Measurements from ENCODE around the gene HTR1E. TPM values are rescaled to one million over a fixed set of nuclear protein-coding genes. Genes with fewer than 3 reads are reported as not detected.
A peak's percentile ranks its signal among the peaks of the same experiment; 100 is the strongest.

Gene HTR1E
- total and polyA plus RNA-seq, 4 experiments from 2014 or later: not detected

GRCh38 chr6:86934365-86934764, 3.0 kb upstream of the HTR1E start:
- Mint-ChIP-seq H3K36me3 (no peaks in the 10 kb centered on the region), H3K4me1 (no peaks in the 10 kb centered on the region), H3K4me3 (no peak overlapping the region), H3K9me3 (peaks cover 0 to 3% (median 0%) of the 10 kb centered on the region in 8 donors), H3K27me3 (peaks cover 17 to 21% of the 10 kb centered on the region in 2 donors), H3K27ac (no peak overlapping the region)
- DNase-seq: no peak
- H3K36me3 ChIP-seq (ENCODE audit: insufficient read depth, low read length): no peaks in the 10 kb centered on the region
- H3K9me3 ChIP-seq (ENCODE audit: control insufficient read depth in 1 of 2, low read length in 2 of 2): no peaks in the 10 kb centered on the region
- peaks cover 14% of the 10 kb centered on the region for H3K27me3 ChIP-seq (ENCODE audit: insufficient read depth, low read length)
- no peak overlapping the region for H3K4me3 ChIP-seq (ENCODE audit: low read length in 2 of 2)
- H3K4me1 ChIP-seq (ENCODE audit: insufficient read depth, low read length): no peaks in the 10 kb centered on the region
- POLR2A ChIA-PET (ENCODE audit: partially characterized antibody): no interaction called here
- intact Hi-C loops (cut with micrococcal nuclease): no loop called here
- H3K27ac ChIP-seq (ENCODE audit: low read depth, low read length): no peak overlapping the region
- CTCF ChIA-PET (ENCODE audit: partially characterized antibody): no interaction called here

GRCh38 chr6:86936834-86937218, 502 bp upstream of the HTR1E start:
- POLR2A ChIA-PET (ENCODE audit: partially characterized antibody): no interaction called here
- peaks cover 21 to 26% of the 10 kb centered on the region in 2 donors for H3K27me3 Mint-ChIP-seq
- CTCF ChIA-PET (ENCODE audit: partially characterized antibody): no interaction called here
- Histone ChIP-seq H3K36me3 (ENCODE audit: insufficient read depth, low read length) (no peaks in the 10 kb centered on the region), H3K4me3 (ENCODE audit: low read length in 2 of 2) (no peak overlapping the region), H3K27ac (ENCODE audit: low read depth, low read length) (no peak overlapping the region), H3K9me3 (ENCODE audit: control insufficient read depth in 1 of 2, low read length in 2 of 2) (no peaks in the 10 kb centered on the region), H3K27me3 (ENCODE audit: insufficient read depth, low read length) (peaks cover 14% of the 10 kb centered on the region), H3K4me1 (ENCODE audit: insufficient read depth, low read length) (no peaks in the 10 kb centered on the region)
- intact Hi-C loops (cut with micrococcal nuclease): no loop called here
- H3K4me3 Mint-ChIP-seq: no peak overlapping the region
- peak in 1 of 5 donors; percentile 36 for DNase-seq
- H3K9me3 Mint-ChIP-seq: peaks cover 0 to 6% (median 0%) of the 10 kb centered on the region in 8 donors
- no peaks in the 10 kb centered on the region for H3K36me3 Mint-ChIP-seq
- H3K4me1 Mint-ChIP-seq: no peaks in the 10 kb centered on the region
- H3K27ac Mint-ChIP-seq: no peak overlapping the region

DNA sequence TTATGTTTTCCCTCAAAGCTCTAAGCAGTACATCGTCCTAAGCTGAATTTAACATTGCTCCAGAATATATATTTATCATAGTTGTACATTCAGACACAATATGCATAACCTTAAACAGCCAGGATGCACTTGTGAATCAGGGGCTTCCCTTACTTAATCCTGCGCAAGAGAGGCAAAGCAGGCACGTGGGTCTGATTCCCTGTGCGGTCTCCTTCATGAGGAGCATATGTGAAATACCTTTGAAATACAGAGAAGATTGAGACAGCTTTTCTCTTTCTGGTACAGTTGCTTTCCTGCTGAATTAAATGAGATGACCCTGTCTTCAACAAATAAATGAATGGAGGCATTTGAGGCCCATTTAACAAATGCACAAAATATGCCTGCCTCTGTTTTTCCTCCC, 1.5 kb downstream of the HTR1E start:
- no peaks in the 10 kb centered on the region for H3K4me1 Mint-ChIP-seq
- Histone ChIP-seq H3K36me3 (ENCODE audit: insufficient read depth, low read length) (no peaks in the 10 kb centered on the region), H3K27ac (ENCODE audit: low read depth, low read length) (no peak overlapping the region), H3K9me3 (ENCODE audit: control insufficient read depth in 1 of 2, low read length in 2 of 2) (no peaks in the 10 kb centered on the region), H3K27me3 (ENCODE audit: insufficient read depth, low read length) (peaks cover 14% of the 10 kb centered on the region), H3K4me3 (ENCODE audit: low read length in 2 of 2) (no peak overlapping the region), H3K4me1 (ENCODE audit: insufficient read depth, low read length) (no peaks in the 10 kb centered on the region)
- peaks cover 0 to 6% (median 0%) of the 10 kb centered on the region in 8 donors for H3K9me3 Mint-ChIP-seq
- H3K4me3 Mint-ChIP-seq: no peak overlapping the region
- POLR2A ChIA-PET (ENCODE audit: partially characterized antibody): no interaction called here
- H3K36me3 Mint-ChIP-seq: no peaks in the 10 kb centered on the region
- no peak for DNase-seq
- CTCF ChIA-PET (ENCODE audit: partially characterized antibody): no interaction called here
- H3K27me3 Mint-ChIP-seq: peaks cover 20 to 26% of the 10 kb centered on the region in 2 donors
- intact Hi-C loops (cut with micrococcal nuclease): no loop called here
- no peak overlapping the region for H3K27ac Mint-ChIP-seq

DNA sequence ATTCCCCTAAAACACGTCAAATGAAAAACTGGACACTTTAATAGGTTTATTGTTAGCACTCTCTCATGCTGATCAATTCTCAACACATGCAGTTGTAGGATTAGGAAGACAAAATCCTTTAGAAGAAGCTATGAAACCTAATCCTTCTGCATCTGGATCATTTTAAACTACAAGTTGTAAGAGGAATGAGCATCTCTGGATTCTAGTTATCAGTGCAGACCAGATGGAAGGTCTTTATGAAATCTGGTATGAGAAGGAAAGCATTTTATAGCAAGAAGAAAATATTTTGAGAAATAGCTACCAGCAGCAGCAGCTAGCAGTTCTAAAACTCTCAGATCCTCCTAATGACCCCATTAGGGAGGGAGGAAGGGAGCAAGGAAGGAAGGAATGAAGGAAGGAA, 4.1 kb downstream of the HTR1E start:
- H3K4me3 Mint-ChIP-seq: no peak overlapping the region
- no peaks in the 10 kb centered on the region for H3K36me3 Mint-ChIP-seq
- no peak overlapping the region for H3K4me3 ChIP-seq (ENCODE audit: low read length in 2 of 2)
- no peak overlapping the region for H3K27ac Mint-ChIP-seq
- H3K9me3 ChIP-seq (ENCODE audit: control insufficient read depth in 1 of 2, low read length in 2 of 2): no peaks in the 10 kb centered on the region
- H3K4me1 ChIP-seq (ENCODE audit: insufficient read depth, low read length): no peaks in the 10 kb centered on the region
- H3K36me3 ChIP-seq (ENCODE audit: insufficient read depth, low read length): no peaks in the 10 kb centered on the region
- peaks cover 0 to 6% (median 0%) of the 10 kb centered on the region in 8 donors for H3K9me3 Mint-ChIP-seq
- H3K27ac ChIP-seq (ENCODE audit: low read depth, low read length): no peak overlapping the region
- DNase-seq: no peak
- no peaks in the 10 kb centered on the region for H3K4me1 Mint-ChIP-seq
- H3K27me3 ChIP-seq (ENCODE audit: insufficient read depth, low read length): peaks cover 7% of the 10 kb centered on the region
- H3K27me3 Mint-ChIP-seq: peaks cover 15 to 16% of the 10 kb centered on the region in 2 donors
- CTCF ChIA-PET (ENCODE audit: partially characterized antibody): interaction anchor here (1.3 kb wide), 1 partner anchor 10 kb away, joined by 3 read pairs; no protein-coding TSS in a partner anchor
- intact Hi-C loops (cut with micrococcal nuclease): no loop called here
- POLR2A ChIA-PET (ENCODE audit: partially characterized antibody): no interaction called here

DNA sequence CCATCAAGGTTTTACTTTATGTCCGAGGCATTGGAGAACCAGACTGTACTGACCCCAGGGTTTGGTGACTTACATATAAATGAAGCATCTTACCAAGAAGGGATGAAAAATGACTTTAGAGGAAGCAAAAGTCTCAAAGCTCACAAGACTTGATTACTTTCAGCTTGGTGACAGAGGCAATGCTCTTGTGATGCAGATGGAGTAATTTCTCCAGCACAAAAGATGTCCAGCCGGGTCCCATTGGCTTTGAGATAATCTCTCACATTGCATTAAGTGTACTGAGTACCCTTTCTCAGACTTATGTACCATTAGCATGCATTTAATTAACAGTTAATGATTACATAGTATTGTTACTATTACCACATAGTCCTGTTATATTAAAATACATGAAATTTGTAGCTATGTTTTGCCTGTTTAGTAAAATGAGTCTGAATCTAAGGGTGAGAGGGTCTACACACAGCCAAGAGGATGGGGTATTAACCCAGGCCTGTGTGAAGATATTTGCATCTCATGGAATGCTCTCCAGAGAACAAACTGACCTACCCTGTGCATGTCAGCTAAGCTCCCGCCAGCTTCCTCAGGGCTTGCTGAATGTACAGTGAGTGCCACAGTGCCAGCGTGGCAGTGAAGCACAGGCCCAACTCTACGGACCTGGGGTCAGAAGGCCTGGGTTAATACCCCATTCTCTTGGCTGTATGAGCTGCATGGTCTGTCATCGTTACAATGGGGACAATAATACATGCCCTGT, 5.6 kb downstream of the HTR1E start:
- H3K27me3 ChIP-seq (ENCODE audit: insufficient read depth, low read length): no peaks in the 10 kb centered on the region
- no peak overlapping the region for H3K27ac ChIP-seq (ENCODE audit: low read depth, low read length)
- Mint-ChIP-seq H3K36me3 (no peaks in the 10 kb centered on the region), H3K4me1 (no peaks in the 10 kb centered on the region), H3K4me3 (no peak overlapping the region), H3K27me3 (peaks cover 9 to 10% of the 10 kb centered on the region in 2 donors), H3K27ac (no peak overlapping the region), H3K9me3 (peaks cover 0 to 6% (median 0%) of the 10 kb centered on the region in 8 donors)
- CTCF ChIA-PET (ENCODE audit: partially characterized antibody): no interaction called here
- H3K4me1 ChIP-seq (ENCODE audit: insufficient read depth, low read length): no peaks in the 10 kb centered on the region
- intact Hi-C loops (cut with micrococcal nuclease): no loop called here
- no peaks in the 10 kb centered on the region for H3K36me3 ChIP-seq (ENCODE audit: insufficient read depth, low read length)
- H3K9me3 ChIP-seq (ENCODE audit: control insufficient read depth in 1 of 2, low read length in 2 of 2): no peaks in the 10 kb centered on the region
- no peak overlapping the region for H3K4me3 ChIP-seq (ENCODE audit: low read length in 2 of 2)
- POLR2A ChIA-PET (ENCODE audit: partially characterized antibody): no interaction called here
- DNase-seq: no peak

DNA sequence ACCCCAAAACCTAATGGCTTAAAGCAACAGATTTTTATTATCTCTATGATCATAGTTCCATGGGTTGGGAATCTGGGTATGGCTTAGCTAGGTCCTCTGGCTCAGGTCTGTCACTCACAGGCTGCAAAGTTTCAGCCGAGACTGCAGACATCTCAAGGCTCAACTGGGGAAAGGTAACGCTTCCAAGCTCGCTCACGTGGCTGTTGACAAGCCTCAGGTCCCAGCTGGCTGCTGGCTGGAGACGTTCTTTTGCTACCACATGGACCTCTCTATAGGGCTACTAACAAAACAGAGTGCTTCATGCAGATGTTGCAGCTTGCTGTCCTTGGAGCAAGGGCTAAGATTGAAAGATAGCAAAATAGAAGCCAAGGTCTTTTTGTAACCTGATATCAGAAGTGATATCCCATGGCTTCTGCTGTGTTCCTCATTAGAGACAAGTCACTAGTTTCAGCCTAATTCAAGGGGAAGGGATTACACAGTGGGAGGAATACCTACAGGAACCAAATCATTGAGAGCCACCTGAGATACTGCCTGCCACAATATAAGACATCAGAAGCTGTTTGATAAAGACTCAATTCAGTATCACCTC, 6.6 kb downstream of the HTR1E start:
- Mint-ChIP-seq H3K36me3 (no peaks in the 10 kb centered on the region), H3K27ac (no peak overlapping the region), H3K4me3 (no peak overlapping the region), H3K27me3 (peaks cover 5 to 6% of the 10 kb centered on the region in 2 donors), H3K9me3 (peaks cover 0 to 4% (median 0%) of the 10 kb centered on the region in 8 donors), H3K4me1 (no peaks in the 10 kb centered on the region)
- ChIA-PET POLR2A (ENCODE audit: partially characterized antibody) (no interaction called here), CTCF (ENCODE audit: partially characterized antibody) (no interaction called here)
- no peaks in the 10 kb centered on the region for H3K36me3 ChIP-seq (ENCODE audit: insufficient read depth, low read length)
- H3K27me3 ChIP-seq (ENCODE audit: insufficient read depth, low read length): no peaks in the 10 kb centered on the region
- no peaks in the 10 kb centered on the region for H3K4me1 ChIP-seq (ENCODE audit: insufficient read depth, low read length)
- H3K9me3 ChIP-seq (ENCODE audit: control insufficient read depth in 1 of 2, low read length in 2 of 2): no peaks in the 10 kb centered on the region
- intact Hi-C loops (cut with micrococcal nuclease): no loop called here
- no peak for DNase-seq
- H3K4me3 ChIP-seq (ENCODE audit: low read length in 2 of 2): no peak overlapping the region
- H3K27ac ChIP-seq (ENCODE audit: low read depth, low read length): no peak overlapping the region

- Histone ChIP-seq H3K4me1 (ENCODE audit: insufficient read depth, low read length) (no peaks in the 10 kb centered on the region), H3K27me3 (ENCODE audit: insufficient read depth, low read length) (no peaks in the 10 kb centered on the region), H3K4me3 (ENCODE audit: low read length in 2 of 2) (no peak overlapping the region), H3K9me3 (ENCODE audit: control insufficient read depth in 1 of 2, low read length in 2 of 2) (no peaks in the 10 kb centered on the region), H3K27ac (ENCODE audit: low read depth, low read length) (no peak overlapping the region), H3K36me3 (ENCODE audit: insufficient read depth, low read length) (no peaks in the 10 kb centered on the region)
- Mint-ChIP-seq H3K36me3 (no peaks in the 10 kb centered on the region), H3K4me3 (no peak overlapping the region), H3K27ac (no peak overlapping the region), H3K9me3 (peaks cover 0 to 3% (median 0%) of the 10 kb centered on the region in 8 donors), H3K27me3 (peaks cover 0 to 4% of the 10 kb centered on the region in 2 donors), H3K4me1 (no peaks in the 10 kb centered on the region)
- intact Hi-C loops (cut with micrococcal nuclease): no loop called here
- ChIA-PET POLR2A (ENCODE audit: partially characterized antibody) (no interaction called here), CTCF (ENCODE audit: partially characterized antibody) (no interaction called here)
- DNase-seq: no peak
Measured at GRCh38 chr6:86949771-86950170, 12.4 kb downstream of the HTR1E start.

Measured in CD4-positive, alpha-beta memory T cell (primary cell).